CD14-positive monocyte (primary cell): Measurements from ENCODE around the gene ATP10D. TPM values are rescaled to one million over a fixed set of nuclear protein-coding genes. Genes with fewer than 3 reads are reported as not detected.
"Not testable (repeated sequence)": the region's sequence is repeated elsewhere in the genome, so short reads cannot be mapped to it uniquely, and the experiment has no call there.

Source experiments
- DNase-seq, 3 donors: peaks; one replicate each; pipeline ENCODE4 v3.0.0-alpha.2; 2011 to 2022
- H2AFZ ChIP-seq: 2 replicates; pipeline ENCODE4 v1.6.0; 2012; ENCODE audit warnings: mild to moderate bottlenecking, low read depth, low read length, inconsistent platforms; ENCODE audit not compliant: insufficient read depth, poor library complexity, severe bottlenecking
- H3K27ac ChIP-seq, 2 donors: 1 replicate in 1 of 2; 2 replicates in 1 of 2; pipeline ENCODE4 v1.5.1; 2012 to 2013; ENCODE audit warnings: low read length in 2 of 2, control low read depth in 1 of 2, inconsistent platforms in 1 of 2, low read depth in 1 of 2, mild to moderate bottlenecking in 1 of 2
- H3K27me3 ChIP-seq, 2 donors: one replicate each; pipeline versions ENCODE4 v1.6.0 to v1.6.1; 2011 to 2013; ENCODE audit warnings: low read length in 2 of 2; ENCODE audit not compliant: control insufficient read depth in 2 of 2, insufficient read depth in 2 of 2
- H3K36me3 ChIP-seq, 2 donors: replicated peaks in 1 of 2; 1 replicate in 1 of 2; 2 replicates in 1 of 2; pipeline versions ENCODE4 v1.5.1 to v1.6.1; 2012 to 2013; ENCODE audit warnings: low read length in 2 of 2, control low read depth in 1 of 2, inconsistent platforms in 1 of 2, mild to moderate bottlenecking in 1 of 2; ENCODE audit not compliant: insufficient read depth in 2 of 2, control insufficient read depth in 1 of 2
- H3K4me1 ChIP-seq, 2 donors: 1 replicate in 1 of 2; 2 replicates in 1 of 2; pipeline versions ENCODE4 v1.5.1 to v1.6.1; 2012 to 2013; ENCODE audit warnings: low read length in 2 of 2, control low read depth in 1 of 2, inconsistent platforms in 1 of 2, mild to moderate bottlenecking in 1 of 2, moderate library complexity in 1 of 2; ENCODE audit not compliant: insufficient read depth in 2 of 2, control insufficient read depth in 1 of 2
- H3K4me2 ChIP-seq: replicated peaks from 2 replicates; pipeline ENCODE3; 2012; ENCODE audit warnings: low read length, moderate library complexity, mild to moderate bottlenecking; ENCODE audit not compliant: poor library complexity, severe bottlenecking; ENCODE audit errors: extremely low read depth
- H3K4me3 ChIP-seq, 3 experiments: fragments of 200-600 bp in 1 of 3; sonication (generic) in 1 of 3; replicated peaks in 1 of 3; 1 replicate in 2 of 3; 2 replicates in 1 of 3; pipeline ENCODE4 v1.5.1; 2011 to 2013; ENCODE audit warnings: low read length in 3 of 3, mild to moderate bottlenecking in 3 of 3, control low read depth in 2 of 3, low read depth in 2 of 3, inconsistent platforms in 1 of 3, moderate library complexity in 1 of 3
- H3K79me2 ChIP-seq: 2 replicates; pipeline ENCODE4 v1.6.0; 2012; ENCODE audit warnings: mild to moderate bottlenecking, control low read depth, inconsistent platforms, low read length, moderate library complexity; ENCODE audit not compliant: insufficient read depth
- H3K9ac ChIP-seq: 2 replicates; pipeline ENCODE4 v1.6.0; 2017; ENCODE audit warnings: low read length, mild to moderate bottlenecking; ENCODE audit not compliant: insufficient read depth, poor library complexity, severe bottlenecking
- H3K9me3 ChIP-seq, 2 donors: replicated peaks in 1 of 2; 1 replicate in 1 of 2; 2 replicates in 1 of 2; pipeline versions ENCODE4 v1.5.1 to v1.6.1; 2012 to 2013; ENCODE audit warnings: low read length in 2 of 2, control low read depth in 1 of 2; ENCODE audit not compliant: control insufficient read depth in 1 of 2, insufficient read depth in 1 of 2
- H4K20me1 ChIP-seq: 2 replicates; pipeline ENCODE4 v1.6.0; 2012; ENCODE audit warnings: mild to moderate bottlenecking, low read length, control low read depth, moderate library complexity; ENCODE audit not compliant: insufficient read depth
- H3K27ac Mint-ChIP-seq, 7 donors: one replicate each; pipeline ENCODE4 v1.8.0; 2020; ENCODE audit warnings: mild to moderate bottlenecking in 7 of 7, mixed read lengths in 7 of 7, moderate library complexity in 6 of 7, inconsistent platforms in 2 of 7
- H3K27me3 Mint-ChIP-seq, 3 donors: one replicate each; pipeline ENCODE4 v1.8.0; 2021 to 2022; ENCODE audit warnings: low read depth in 3 of 3, mild to moderate bottlenecking in 3 of 3, mixed read lengths in 3 of 3, moderate library complexity in 3 of 3, inconsistent platforms in 1 of 3
- H3K36me3 Mint-ChIP-seq, 2 donors: one replicate each; pipeline ENCODE4 v1.8.0; 2020; ENCODE audit warnings: mixed read lengths in 2 of 2, inconsistent platforms in 1 of 2, mild to moderate bottlenecking in 1 of 2
- H3K4me1 Mint-ChIP-seq: one replicate; pipeline ENCODE4 v1.8.0; 2020; ENCODE audit warnings: mild to moderate bottlenecking, mixed read lengths
- H3K4me3 Mint-ChIP-seq, 2 donors: one replicate each; pipeline ENCODE4 v1.8.0; 2020; ENCODE audit warnings: mild to moderate bottlenecking in 2 of 2, mixed read lengths in 2 of 2, moderate library complexity in 1 of 2
- H3K9me3 Mint-ChIP-seq, 7 donors: one replicate each; pipeline ENCODE4 v1.8.0; 2020 to 2022; ENCODE audit warnings: mixed read lengths in 7 of 7, mild to moderate bottlenecking in 6 of 7, moderate library complexity in 6 of 7, inconsistent platforms in 2 of 7
- CTCF ChIP-seq: fragments of 200-600 bp; IDR thresholded peaks from one replicate; pipeline ENCODE4 v1.8.0; 2022; ENCODE audit warnings: antibody characterized with exemption, mild to moderate bottlenecking
- WGBS: methylation state at CpG from one replicate; pipeline ENCODE4 v1.1.5; 2013; ENCODE audit warnings: missing lambda C conversion rate; ENCODE audit not compliant: insufficient coverage; 5-methylcytosine and 5-hydroxymethylcytosine counted together
- intact Hi-C, 2 donors: fragments of 100-400 bp; cut with micrococcal nuclease; formaldehyde crosslinking; loops; one replicate each; pipeline versions ENCODE4 v1.15.0 to v1.15.1; 2023
- polyA plus RNA-seq, 3 donors: library from polyadenylated mRNA; depleted of rRNA in 1 of 3; unstranded in 2 of 3; stranded (reverse) in 1 of 3; fragments of 300-500 nt in 2 of 3; fragments of >200 nt in 1 of 3; fragmentation: Illumina TruSeq in 2 of 3; gene quantifications; 1 replicate in 2 of 3; 2 replicates in 1 of 3; pipeline ENCODE4 v1.2.3, GENCODE V29; 2012 to 2021

Gene ATP10D
- polyA plus RNA-seq, 3 donors: 8.4 to 16.9 (median 14.1) TPM

- peak overlapping the region in 1 of 2 donors; percentile 97 for H3K27ac ChIP-seq
- H3K4me1 ChIP-seq: peaks cover 38 to 65% of the 10 kb centered on the region in 2 donors
- H3K4me2 ChIP-seq: peak overlapping the region; percentile 83
- peak overlapping the region; percentile 98 to 100 (median 99) for H3K27ac Mint-ChIP-seq
- H3K36me3 ChIP-seq: peaks cover 0 to 3% of the 10 kb centered on the region in 2 donors
- H3K4me3 Mint-ChIP-seq: peak overlapping the region; percentile 98
- DNase-seq: no peak
- peak overlapping the region; percentile 78 for H2AFZ ChIP-seq
- H3K27me3 Mint-ChIP-seq: no peaks in the 10 kb centered on the region
- peaks cover 42% of the 10 kb centered on the region for H3K4me1 Mint-ChIP-seq
- WGBS: 67% methylated on average over 3 of the region's 5 CpGs
- H4K20me1 ChIP-seq: peaks cover 8% of the 10 kb centered on the region
- H3K9me3 Mint-ChIP-seq: no peaks in the 10 kb centered on the region
- peaks cover 0 to 3% of the 10 kb centered on the region in 2 donors for H3K9me3 ChIP-seq
- no peaks in the 10 kb centered on the region for H3K27me3 ChIP-seq
- H3K36me3 Mint-ChIP-seq: peaks cover 7 to 8% of the 10 kb centered on the region in 2 donors
- peak overlapping the region; percentile 82 for H3K9ac ChIP-seq
- no peak for TF ChIP-seq CTCF
- peak overlapping the region; percentile 64 to 94 (median 94) for H3K4me3 ChIP-seq
- peaks cover 54% of the 10 kb centered on the region for H3K79me2 ChIP-seq
- intact Hi-C loops: loop anchor here in 1 of 2 donors (10.0 kb wide), 1 partner anchor 549 kb away; no protein-coding TSS in a partner anchor
Observed at GRCh38 chr4:47486231-47486673, 1.2 kb downstream of the ATP10D start.

- Histone ChIP-seq H3K79me2 (peaks cover 58% of the 10 kb centered on the region), H4K20me1 (peaks cover 10% of the 10 kb centered on the region), H2AFZ (peak overlapping the region; percentile 78), H3K4me1 (peaks cover 35 to 63% of the 10 kb centered on the region in 2 donors), H3K4me2 (peak overlapping the region; percentile 83), H3K27ac (peak overlapping the region in 1 of 2 donors; percentile 97), H3K4me3 (peak overlapping the region in 1 of 3 experiments; percentile 94)
- not testable (repeated sequence) for H3K27me3 Mint-ChIP-seq, H3K9me3 ChIP-seq, H3K27me3 ChIP-seq, DNase-seq, H3K4me3 Mint-ChIP-seq, H3K9ac ChIP-seq, H3K36me3 ChIP-seq, H3K9me3 Mint-ChIP-seq
- 96% methylated on average over 9 of the region's 9 CpGs for WGBS
- Mint-ChIP-seq H3K36me3 (peaks cover 10 to 13% of the 10 kb centered on the region in 2 donors), H3K27ac (peak overlapping the region in 2 of 7 donors; percentile 13 to 100), H3K4me1 (peaks cover 43% of the 10 kb centered on the region)
- intact Hi-C loops: loop anchor here in 1 of 2 donors (10.0 kb wide), 1 partner anchor 548 kb away; no protein-coding TSS in a partner anchor
Observed at GRCh38 chr4:47486727-47487126, 1.7 kb downstream of the ATP10D start.
